A549 (cell line): ENCODE measurements around the gene ASAP2. TPM values are rescaled to one million over a fixed set of nuclear protein-coding genes. Genes with fewer than 3 reads are reported as not detected.

ENCODE experiments used
- ATAC-seq, 2 experiments: fragments of 200-7000 bp in 1 of 2; fragments of >200 bp in 1 of 2; cut with Nextera tagmentation in 1 of 2; cut with Tn5 transposase in 1 of 2; 3 replicates each; pipeline versions ENCODE4 v1.8.0 to v1.9.1; 2018 to 2020; ENCODE audit warnings: mild to moderate bottlenecking in 1 of 2, moderate library complexity in 1 of 2
- CTCF ChIA-PET: fragments of 300-600 bp; sonication (Branson Sonifier 250); formaldehyde crosslinking; extraction: SDS; loops from one replicate; lab custom pipeline; 2021; ENCODE audit warnings: antibody characterized with exemption, inconsistent platforms; lab: Yijun Ruan, JAX
- POLR2A ChIA-PET: fragments of 350-600 bp; formaldehyde crosslinking; extraction: SDS; loops from one replicate; lab custom pipeline; 2021; ENCODE audit warnings: antibody characterized with exemption, inconsistent platforms; lab: Yijun Ruan, JAX
- DNase-seq, 2 experiments: peaks; one replicate each; pipeline versions ENCODE4 v3.0.0 to v3.0.0-alpha.2; 2011 to 2016; ENCODE audit warnings: low read depth in 1 of 2, low spot score in 1 of 2
- FAIRE-seq: peaks from 2 replicates; lab custom pipeline; 2011; peaks lifted over from hg19 to GRCh38; lab: Jason Lieb, UNC
- H3K27ac ChIP-seq, 2 experiments: fragments of >200 bp; sonication (Bioruptor Twin); formaldehyde crosslinking; 3 replicates each; pipeline ENCODE4 v1.5.1; 2016 to 2017
- H3K4me1 ChIP-seq: fragments of >200 bp; sonication (Bioruptor Twin); formaldehyde crosslinking; 3 replicates; pipeline ENCODE4 v1.6.1; 2016
- H3K4me2 ChIP-seq: fragments of >200 bp; sonication (Bioruptor Twin); formaldehyde crosslinking; 3 replicates; pipeline ENCODE4 v1.6.1; 2016
- H3K4me3 ChIP-seq: fragments of >200 bp; sonication (Bioruptor Twin); formaldehyde crosslinking; 3 replicates; pipeline ENCODE4 v1.5.1; 2016
- H3K9me3 ChIP-seq: fragments of >200 bp; sonication (Bioruptor Twin); formaldehyde crosslinking; 3 replicates; pipeline ENCODE4 v1.6.1; 2016
- FOXS1 ChIP-seq: fragments of 250-450 bp; sonication (Bioruptor Pico); IDR thresholded peaks from 2 replicates; pipeline ENCODE4 v1.5.0; 2020; ENCODE audit warnings: mild to moderate bottlenecking, moderate library complexity
- HEYL ChIP-seq: fragments of 250-450 bp; sonication (Bioruptor Pico); IDR thresholded peaks from 2 replicates; pipeline ENCODE4 v1.8.0; 2021; ENCODE audit warnings: mild to moderate bottlenecking, moderate library complexity
- JUN ChIP-seq, 2 experiments: fragments of >200 bp; sonication (Bioruptor Twin); formaldehyde crosslinking; IDR thresholded peaks; 2 replicates in 1 of 2; 3 replicates in 1 of 2; pipeline ENCODE4 v1.6.1; 2016 to 2017
- JUNB ChIP-seq: fragments of >200 bp; sonication (Bioruptor Twin); formaldehyde crosslinking; IDR thresholded peaks from 2 replicates; pipeline ENCODE4 v1.6.1; 2016
- RAD21 ChIP-seq, 2 experiments: fragments of >200 bp in 1 of 2; sonication (Bioruptor Twin) in 1 of 2; formaldehyde crosslinking in 1 of 2; IDR thresholded peaks in 1 of 2; conservative IDR thresholded peaks in 1 of 2; 2 replicates in 1 of 2; 3 replicates in 1 of 2; pipeline ENCODE4 v1.6.1; 2012 to 2018; ENCODE audit warnings: inconsistent platforms in 1 of 2
- RCOR1 ChIP-seq: fragments of 150-350 bp; IDR thresholded peaks from 2 replicates; pipeline ENCODE4 v1.6.1; 2014; ENCODE audit warnings: antibody characterized with exemption, low read length, low read depth
- RNF2 ChIP-seq: fragments of 200-600 bp; sonication (generic); IDR thresholded peaks from 2 replicates; pipeline ENCODE4 v1.6.1; 2016; ENCODE audit warnings: low read depth, mild to moderate bottlenecking, antibody characterized with exemption, moderate library complexity, borderline replicate concordance
- SMC3 ChIP-seq: fragments of >200 bp; sonication (Bioruptor Twin); formaldehyde crosslinking; IDR thresholded peaks from 3 replicates; pipeline ENCODE4 v1.6.1; 2018; ENCODE audit warnings: inconsistent platforms
- TFCP2L1 ChIP-seq: fragments of 250-450 bp; sonication (Bioruptor Pico); IDR thresholded peaks from 2 replicates; pipeline ENCODE4 v1.5.0; 2021; ENCODE audit warnings: mild to moderate bottlenecking
- TP53 ChIP-seq: fragments of 250-450 bp; sonication (Bioruptor Pico); IDR thresholded peaks from 2 replicates; pipeline ENCODE4 v1.5.0; 2021; ENCODE audit warnings: mild to moderate bottlenecking, moderate library complexity
- ZNF302 ChIP-seq: fragments of 250-450 bp; sonication (Bioruptor Pico); IDR thresholded peaks from 2 replicates; pipeline ENCODE4 v1.9.0; 2021; ENCODE audit warnings: inconsistent platforms, mild to moderate bottlenecking, moderate library complexity
- ZSCAN20 ChIP-seq: fragments of 250-450 bp; sonication (Bioruptor Pico); IDR thresholded peaks from 2 replicates; pipeline ENCODE4 v1.8.0; 2022; ENCODE audit warnings: mild to moderate bottlenecking, moderate library complexity
- WGBS: methylation state at CpG from one replicate; pipeline ENCODE4 v1.1.6; 2017; ENCODE audit errors: missing lambda C conversion rate; 5-methylcytosine and 5-hydroxymethylcytosine counted together
- polyA plus RNA-seq, 4 experiments: library from polyadenylated mRNA; depleted of rRNA in 3 of 4; stranded (reverse); fragments of >200 nt; fragmentation: RNase III in 1 of 4; extraction: RNeasy Plus Mini Kit Qiagen cat#74134 plus additional on column Dnase treatment in 1 of 4; gene quantifications; 2 replicates in 3 of 4; 3 replicates in 1 of 4; pipeline ENCODE4 v1.2.3, GENCODE V29; 2011 to 2017
- TF ChIP-seq, protein P1 (sequence below): fragments of 150-350 bp; IDR thresholded peaks from 2 replicates; pipeline ENCODE4 v1.6.1; 2014; ENCODE audit warnings: low read depth, mild to moderate bottlenecking, low read length
- TF ChIP-seq, protein P2 (sequence below): fragments of 450-650 bp; IDR thresholded peaks from 2 replicates; pipeline ENCODE4 v1.6.1; 2014; ENCODE audit warnings: antibody characterized with exemption
- TF ChIP-seq, protein P3 (sequence below): fragments of >200 bp; sonication (Bioruptor Twin); formaldehyde crosslinking; IDR thresholded peaks from 2 replicates; pipeline ENCODE4 v1.6.1; 2016
- TF ChIP-seq, protein P4 (sequence below): fragments of 200-600 bp; sonication (generic); IDR thresholded peaks from 2 replicates; pipeline ENCODE4 v1.6.1; 2016; ENCODE audit warnings: antibody characterized with exemption, mild to moderate bottlenecking, moderate library complexity
- TF ChIP-seq, protein P5 (sequence below): IDR thresholded peaks from 2 replicates; pipeline ENCODE4 v1.6.1; 2012; ENCODE audit warnings: low read depth, borderline replicate concordance
- TF ChIP-seq, protein P6 (sequence below): IDR thresholded peaks from 2 replicates; pipeline ENCODE4 v1.6.1; 2012

The ASAP2 gene
- polyA plus RNA-seq, 2 of the 4 experiments (the other 2 are of a cell fraction) = 17.8 to 27.9 TPM

DNA sequence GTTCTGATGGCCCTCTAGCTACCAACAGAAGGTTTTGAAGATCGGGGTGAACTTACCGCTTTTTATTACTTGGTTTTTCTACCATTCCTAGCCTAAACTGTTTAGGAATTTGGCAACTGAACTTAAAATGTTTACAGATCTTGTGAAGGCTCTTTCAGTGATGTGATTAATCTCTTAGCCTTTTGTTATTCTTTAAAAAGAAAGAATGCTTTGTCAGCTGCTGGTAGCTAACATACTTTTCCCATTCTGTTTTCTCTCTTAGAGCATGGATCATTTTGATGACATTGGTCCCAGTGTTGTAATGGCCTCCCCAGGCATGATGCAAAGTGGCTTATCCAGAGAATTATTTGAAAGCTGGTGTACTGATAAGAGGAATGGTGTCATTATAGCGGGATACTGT is 234.9 kb downstream of the ASAP2 start:
- ChIA-PET POLR2A (no interaction called here), CTCF (interaction anchor here (1.1 kb wide), 1 partner anchor 304 kb away, joined by 3 read pairs; no protein-coding TSS in a partner anchor)
- ATAC-seq = no peak
- DNase-seq = no peak
- Histone ChIP-seq H3K9me3 (no peaks in the 10 kb centered on the region), H3K4me2 (no peak overlapping the region)
- no peak for FAIRE-seq
- TF ChIP-seq JUNB = no peak
- no peak for TF ChIP-seq SMC3
- TF ChIP-seq TP53 (CRISPR knock-in tag) = no peak
- TF ChIP-seq, protein P1, sequence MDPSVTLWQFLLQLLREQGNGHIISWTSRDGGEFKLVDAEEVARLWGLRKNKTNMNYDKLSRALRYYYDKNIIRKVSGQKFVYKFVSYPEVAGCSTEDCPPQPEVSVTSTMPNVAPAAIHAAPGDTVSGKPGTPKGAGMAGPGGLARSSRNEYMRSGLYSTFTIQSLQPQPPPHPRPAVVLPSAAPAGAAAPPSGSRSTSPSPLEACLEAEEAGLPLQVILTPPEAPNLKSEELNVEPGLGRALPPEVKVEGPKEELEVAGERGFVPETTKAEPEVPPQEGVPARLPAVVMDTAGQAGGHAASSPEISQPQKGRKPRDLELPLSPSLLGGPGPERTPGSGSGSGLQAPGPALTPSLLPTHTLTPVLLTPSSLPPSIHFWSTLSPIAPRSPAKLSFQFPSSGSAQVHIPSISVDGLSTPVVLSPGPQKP = no peak
- TF ChIP-seq, protein P2, sequence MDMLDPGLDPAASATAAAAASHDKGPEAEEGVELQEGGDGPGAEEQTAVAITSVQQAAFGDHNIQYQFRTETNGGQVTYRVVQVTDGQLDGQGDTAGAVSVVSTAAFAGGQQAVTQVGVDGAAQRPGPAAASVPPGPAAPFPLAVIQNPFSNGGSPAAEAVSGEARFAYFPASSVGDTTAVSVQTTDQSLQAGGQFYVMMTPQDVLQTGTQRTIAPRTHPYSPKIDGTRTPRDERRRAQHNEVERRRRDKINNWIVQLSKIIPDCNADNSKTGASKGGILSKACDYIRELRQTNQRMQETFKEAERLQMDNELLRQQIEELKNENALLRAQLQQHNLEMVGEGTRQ = no peak
- TF ChIP-seq RAD21 (conservative IDR thresholded peaks at IDR 0.05 in 1 of 2, IDR thresholded peaks at IDR 0.05 in 1 of 2) = no peak
- TF ChIP-seq, all 56 proteins: peak for 0
- Histone ChIP-seq H3K4me3 (no peak overlapping the region), H3K4me1 (peaks cover 6% of the 10 kb centered on the region; the same call in 1 of the 3 replicates), H3K27ac (no peak overlapping the region)
- 61% methylated on average over 3 of the region's 3 CpGs for whole genome bisulfite sequencing

DNA sequence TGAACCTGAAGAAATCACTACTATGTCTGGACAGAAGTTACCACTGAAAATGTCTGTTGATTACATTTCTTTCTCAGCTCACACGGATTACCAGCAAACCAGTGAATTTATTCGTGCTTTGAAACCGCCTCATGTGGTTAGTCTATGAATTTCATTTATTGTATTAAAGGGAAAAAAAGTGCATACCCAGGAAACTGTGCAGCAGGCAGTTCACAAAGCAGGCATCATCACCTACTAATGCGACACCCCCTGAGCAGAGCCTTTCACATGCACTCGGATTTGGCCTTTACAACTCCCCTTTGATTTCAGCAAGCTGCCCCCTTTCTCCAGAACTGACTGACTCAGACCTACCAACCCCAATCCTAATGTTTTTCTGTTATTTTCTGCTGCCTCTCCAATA is 236.9 kb downstream of the ASAP2 start:
- ChIA-PET CTCF (no interaction called here), POLR2A (no interaction called here)
- FAIRE-seq = no peak
- ATAC-seq = no peak
- DNase-seq = no peak
- 90% methylated on average over 5 of the region's 5 CpGs for WGBS
- no peak overlapping the region for H3K4me3 ChIP-seq
- TF ChIP-seq, protein P3, sequence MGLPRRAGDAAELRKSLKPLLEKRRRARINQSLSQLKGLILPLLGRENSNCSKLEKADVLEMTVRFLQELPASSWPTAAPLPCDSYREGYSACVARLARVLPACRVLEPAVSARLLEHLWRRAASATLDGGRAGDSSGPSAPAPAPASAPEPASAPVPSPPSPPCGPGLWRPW = no peak
- TF ChIP-seq FOXS1 (CRISPR knock-in tag) (no peak), RCOR1 (no peak), RNF2 (no peak), ZSCAN20 (CRISPR knock-in tag) (no peak), ZNF302 (CRISPR knock-in tag) (no peak), JUN (IDR thresholded peaks at IDR 0.05) (no peak), TP53 (CRISPR knock-in tag) (no peak), HEYL (no peak), TFCP2L1 (no peak)
- TF ChIP-seq, protein P4, sequence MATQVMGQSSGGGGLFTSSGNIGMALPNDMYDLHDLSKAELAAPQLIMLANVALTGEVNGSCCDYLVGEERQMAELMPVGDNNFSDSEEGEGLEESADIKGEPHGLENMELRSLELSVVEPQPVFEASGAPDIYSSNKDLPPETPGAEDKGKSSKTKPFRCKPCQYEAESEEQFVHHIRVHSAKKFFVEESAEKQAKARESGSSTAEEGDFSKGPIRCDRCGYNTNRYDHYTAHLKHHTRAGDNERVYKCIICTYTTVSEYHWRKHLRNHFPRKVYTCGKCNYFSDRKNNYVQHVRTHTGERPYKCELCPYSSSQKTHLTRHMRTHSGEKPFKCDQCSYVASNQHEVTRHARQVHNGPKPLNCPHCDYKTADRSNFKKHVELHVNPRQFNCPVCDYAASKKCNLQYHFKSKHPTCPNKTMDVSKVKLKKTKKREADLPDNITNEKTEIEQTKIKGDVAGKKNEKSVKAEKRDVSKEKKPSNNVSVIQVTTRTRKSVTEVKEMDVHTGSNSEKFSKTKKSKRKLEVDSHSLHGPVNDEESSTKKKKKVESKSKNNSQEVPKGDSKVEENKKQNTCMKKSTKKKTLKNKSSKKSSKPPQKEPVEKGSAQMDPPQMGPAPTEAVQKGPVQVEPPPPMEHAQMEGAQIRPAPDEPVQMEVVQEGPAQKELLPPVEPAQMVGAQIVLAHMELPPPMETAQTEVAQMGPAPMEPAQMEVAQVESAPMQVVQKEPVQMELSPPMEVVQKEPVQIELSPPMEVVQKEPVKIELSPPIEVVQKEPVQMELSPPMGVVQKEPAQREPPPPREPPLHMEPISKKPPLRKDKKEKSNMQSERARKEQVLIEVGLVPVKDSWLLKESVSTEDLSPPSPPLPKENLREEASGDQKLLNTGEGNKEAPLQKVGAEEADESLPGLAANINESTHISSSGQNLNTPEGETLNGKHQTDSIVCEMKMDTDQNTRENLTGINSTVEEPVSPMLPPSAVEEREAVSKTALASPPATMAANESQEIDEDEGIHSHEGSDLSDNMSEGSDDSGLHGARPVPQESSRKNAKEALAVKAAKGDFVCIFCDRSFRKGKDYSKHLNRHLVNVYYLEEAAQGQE = no peak
- TF ChIP-seq, protein P5, sequence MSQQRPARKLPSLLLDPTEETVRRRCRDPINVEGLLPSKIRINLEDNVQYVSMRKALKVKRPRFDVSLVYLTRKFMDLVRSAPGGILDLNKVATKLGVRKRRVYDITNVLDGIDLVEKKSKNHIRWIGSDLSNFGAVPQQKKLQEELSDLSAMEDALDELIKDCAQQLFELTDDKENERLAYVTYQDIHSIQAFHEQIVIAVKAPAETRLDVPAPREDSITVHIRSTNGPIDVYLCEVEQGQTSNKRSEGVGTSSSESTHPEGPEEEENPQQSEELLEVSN = no peak
- TF ChIP-seq, protein P6, sequence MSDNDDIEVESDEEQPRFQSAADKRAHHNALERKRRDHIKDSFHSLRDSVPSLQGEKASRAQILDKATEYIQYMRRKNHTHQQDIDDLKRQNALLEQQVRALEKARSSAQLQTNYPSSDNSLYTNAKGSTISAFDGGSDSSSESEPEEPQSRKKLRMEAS = no peak
- H3K27ac ChIP-seq = no peak overlapping the region
- no peak overlapping the region for H3K4me2 ChIP-seq
- H3K9me3 ChIP-seq = no peaks in the 10 kb centered on the region
- peaks cover 6% of the 10 kb centered on the region; the same call in 1 of the 3 replicates for H3K4me1 ChIP-seq
